Fibroblast of skin of right biceps (primary cell): ENCODE results near the gene MYO1F.
A peak's percentile ranks its signal among the peaks of the same experiment; 100 is the strongest.
"Not testable (repeated sequence)": the region's sequence is repeated elsewhere in the genome, so short reads cannot be mapped to it uniquely, and the experiment has no call there.

Experiments used
- DNase-seq: peaks from one replicate; pipeline ENCODE4 v3.0.0-alpha.2; 2013

MYO1F gene

GRCh38 chr19:8514505-8515009 lies 62.7 kb downstream of the MYO1F start:
- not testable (repeated sequence) for DNase-seq

GRCh38 chr19:8513687-8514504 lies 63.3 kb downstream of the MYO1F start, which contains the start of gene ZNF414:
Gene ZNF414, minus strand, starts transcription at chr19:8514167. Its CDS starts 121 bp downstream, at chr19:8514046.
- DNase-seq, result peak; percentile 98

- DNase-seq, result no peak
Observed at GRCh38 chr19:8513036-8513686, 64.1 kb downstream of the MYO1F start.

- peak; percentile 28 for DNase-seq
Observed at GRCh38 chr19:8512115-8512967, 64.9 kb downstream of the MYO1F start.

GRCh38 chr19:8511573-8512101 lies 65.6 kb downstream of the MYO1F start:
- no peak for DNase-seq

- no peak for DNase-seq
Observed at GRCh38 chr19:8510589-8511115, 66.6 kb downstream of the MYO1F start.

GRCh38 chr19:8506402-8506957 lies 70.8 kb downstream of the MYO1F start:
- no peak for DNase-seq

- DNase-seq, result peak; percentile 66
Observed at GRCh38 chr19:8505680-8506401, 71.4 kb downstream of the MYO1F start.

- DNase-seq, result no peak
Observed at GRCh38 chr19:8504919-8505318, 72.3 kb downstream of the MYO1F start.

- no peak for DNase-seq
Observed at GRCh38 chr19:8504171-8504570, 73.1 kb downstream of the MYO1F start.

- no peak for DNase-seq
Observed at GRCh38 chr19:8503510-8503909, 73.7 kb downstream of the MYO1F start.

GRCh38 chr19:8501981-8502380 lies 75.3 kb downstream of the MYO1F start:
- no peak for DNase-seq

GRCh38 chr19:8501516-8501915 lies 75.7 kb downstream of the MYO1F start:
- no peak for DNase-seq

GRCh38 chr19:8500158-8500557 lies 77.1 kb downstream of the MYO1F start:
- DNase-seq, result no peak

GRCh38 chr19:8499048-8499833 lies 78.0 kb downstream of the MYO1F start:
- no peak for DNase-seq

- DNase-seq, result no peak
Observed at GRCh38 chr19:8498295-8498694, 78.9 kb downstream of the MYO1F start.

- DNase-seq, result no peak
Observed at GRCh38 chr19:8494158-8494557, 83.1 kb downstream of the MYO1F start.

- no peak for DNase-seq
Observed at GRCh38 chr19:8491574-8491973, 85.7 kb downstream of the MYO1F start.

- no peak for DNase-seq
Observed at GRCh38 chr19:8490873-8491272, 86.4 kb downstream of the MYO1F start.

- DNase-seq, result no peak
Observed at GRCh38 chr19:8490395-8490760, 86.9 kb downstream of the MYO1F start.
